ENCODE data around the gene FOXN3. TPM values are rescaled to one million over a fixed set of nuclear protein-coding genes. Genes with fewer than 3 reads are reported as not detected.

Gene FOXN3
- total and polyA plus RNA-seq, 2 donors (not counting 3 experiments of a cell fraction or from before 2014, with no cell fraction given), result 16.9 to 41.8 TPM

- H3K79me2 ChIP-seq (ENCODE audit: control insufficient read depth, insufficient read depth, low read length), result no peaks in the 10 kb centered on the region
- DNase-seq (ENCODE audit: low read depth, low spot score), result no peak
- H2AFZ ChIP-seq (ENCODE audit: low read depth, low read length), result no peak overlapping the region
- no peaks in the 10 kb centered on the region for H4K20me1 ChIP-seq (replicated peaks; ENCODE audit: control insufficient read depth, extremely low read depth, insufficient read depth, low read length)
- no peak overlapping the region for H3K9ac ChIP-seq (replicated peaks; ENCODE audit: extremely low read depth, insufficient read depth, low read length)
- no peak for FAIRE-seq
- H3K36me3 ChIP-seq (ENCODE audit: control insufficient read depth in 2 of 2, extremely low read depth in 1 of 2, insufficient read depth in 2 of 2, low read length in 2 of 2), result no peaks in the 10 kb centered on the region
- POLR2A ChIA-PET, result no interaction called here
- no peaks in the 10 kb centered on the region for H3K27me3 ChIP-seq (ENCODE audit: control insufficient read depth in 2 of 2, insufficient read depth in 2 of 2, low read length in 2 of 2)
- dilution Hi-C loops (cut with MboI; ENCODE audit: extremely low pct_ligation_motif_present, low sequenced_read_pairs), result no loop called here
- H3K4me3 ChIP-seq (replicated peaks in 1 of 3; ENCODE audit: insufficient read depth in 1 of 3, low read depth in 1 of 3, low read length in 3 of 3), result no peak overlapping the region
- H3K9me3 ChIP-seq (replicated peaks; ENCODE audit: control insufficient read depth, insufficient read depth, low read length), result no peaks in the 10 kb centered on the region
- TF ChIP-seq FOS (IDR thresholded peaks at IDR 0.05; ENCODE audit: borderline replicate concordance, insufficient read depth, low read length), result no peak
- no peak for TF ChIP-seq MAX (IDR thresholded peaks at IDR 0.05; ENCODE audit: insufficient read depth, insufficient read length)
- TF ChIP-seq POLR2A (IDR thresholded peaks at IDR 0.05; ENCODE audit: low read depth, low read length), result no peak
- TF ChIP-seq POLR2AphosphoS5 (IDR thresholded peaks at IDR 0.05; ENCODE audit: insufficient read depth, low read depth, low read length), result no peak
- no peak for TF ChIP-seq JUN (IDR thresholded peaks at IDR 0.05; ENCODE audit: borderline replicate concordance, insufficient read depth, insufficient read length, low read depth)
- no peak for TF ChIP-seq GATA2 (IDR thresholded peaks at IDR 0.05; ENCODE audit: insufficient read depth, insufficient read length, low read depth, low read length)
- no peak for TF ChIP-seq MYC (IDR thresholded peaks at IDR 0.05; ENCODE audit: low read depth, low read length)
- TF ChIP-seq, protein P1, sequence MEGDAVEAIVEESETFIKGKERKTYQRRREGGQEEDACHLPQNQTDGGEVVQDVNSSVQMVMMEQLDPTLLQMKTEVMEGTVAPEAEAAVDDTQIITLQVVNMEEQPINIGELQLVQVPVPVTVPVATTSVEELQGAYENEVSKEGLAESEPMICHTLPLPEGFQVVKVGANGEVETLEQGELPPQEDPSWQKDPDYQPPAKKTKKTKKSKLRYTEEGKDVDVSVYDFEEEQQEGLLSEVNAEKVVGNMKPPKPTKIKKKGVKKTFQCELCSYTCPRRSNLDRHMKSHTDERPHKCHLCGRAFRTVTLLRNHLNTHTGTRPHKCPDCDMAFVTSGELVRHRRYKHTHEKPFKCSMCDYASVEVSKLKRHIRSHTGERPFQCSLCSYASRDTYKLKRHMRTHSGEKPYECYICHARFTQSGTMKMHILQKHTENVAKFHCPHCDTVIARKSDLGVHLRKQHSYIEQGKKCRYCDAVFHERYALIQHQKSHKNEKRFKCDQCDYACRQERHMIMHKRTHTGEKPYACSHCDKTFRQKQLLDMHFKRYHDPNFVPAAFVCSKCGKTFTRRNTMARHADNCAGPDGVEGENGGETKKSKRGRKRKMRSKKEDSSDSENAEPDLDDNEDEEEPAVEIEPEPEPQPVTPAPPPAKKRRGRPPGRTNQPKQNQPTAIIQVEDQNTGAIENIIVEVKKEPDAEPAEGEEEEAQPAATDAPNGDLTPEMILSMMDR (IDR thresholded peaks at IDR 0.05; ENCODE audit: extremely low read depth in 1 of 2, insufficient read depth in 1 of 2, low read depth in 1 of 2, low read length in 2 of 2), result no peak
- no peak for TF ChIP-seq EZH2 (IDR thresholded peaks at IDR 0.05; ENCODE audit: borderline replicate concordance, low read depth, low read length, severe bottlenecking)
- BruUV-seq (replicated peaks), result no TSS peak
- CTCF ChIA-PET, result no interaction called here
- no peaks in the 10 kb centered on the region for H3K9me1 ChIP-seq (replicated peaks; ENCODE audit: control insufficient read depth, extremely low read depth, insufficient read depth, low read length)
- H3K4me1 ChIP-seq (ENCODE audit: control insufficient read depth, extremely low read depth, insufficient read depth, low read length), result no peaks in the 10 kb centered on the region
- intact Hi-C loops (cut with micrococcal nuclease), result no loop called here
- no peak overlapping the region for H3K27ac ChIP-seq (ENCODE audit: insufficient read depth, low read depth, low read length)
- H3K4me2 ChIP-seq (ENCODE audit: insufficient read depth, low read length), result no peak overlapping the region
Observed at GRCh38 chr14:89202413-89203190, 214.4 kb downstream of the FOXN3 start.
